DOHH2 (cell line): ENCODE data around the gene TM2D3.

Experiments
- CTCF ChIP-seq: fragments of 200-600 bp; sonication (generic); IDR thresholded peaks from one replicate; pipeline ENCODE4 v1.5.1; 2014; ENCODE audit warnings: antibody characterized with exemption, mild to moderate bottlenecking, low read depth, low read length; ENCODE audit not compliant: poor library complexity, severe bottlenecking
- EZH2phosphoT487 ChIP-seq: fragments of 200-600 bp; sonication (generic); IDR thresholded peaks from 2 replicates; pipeline ENCODE4 v1.6.1; 2017; ENCODE audit warnings: borderline replicate concordance, mild to moderate bottlenecking, antibody characterized with exemption, low read length, moderate library complexity, mixed read lengths

GRCh38 chr15:101692801-101693598 is 40.8 kb upstream of the TM2D3 start:
- TF ChIP-seq CTCF = no peak
- TF ChIP-seq EZH2phosphoT487 = no peak
